Central memory CD4-positive, alpha-beta T cell (primary cell): ENCODE measurements around the gene CRB2.

ENCODE experiments used
- DNase-seq: peaks from one replicate; pipeline ENCODE4 v3.0.0; 2022

Gene CRB2

DNA sequence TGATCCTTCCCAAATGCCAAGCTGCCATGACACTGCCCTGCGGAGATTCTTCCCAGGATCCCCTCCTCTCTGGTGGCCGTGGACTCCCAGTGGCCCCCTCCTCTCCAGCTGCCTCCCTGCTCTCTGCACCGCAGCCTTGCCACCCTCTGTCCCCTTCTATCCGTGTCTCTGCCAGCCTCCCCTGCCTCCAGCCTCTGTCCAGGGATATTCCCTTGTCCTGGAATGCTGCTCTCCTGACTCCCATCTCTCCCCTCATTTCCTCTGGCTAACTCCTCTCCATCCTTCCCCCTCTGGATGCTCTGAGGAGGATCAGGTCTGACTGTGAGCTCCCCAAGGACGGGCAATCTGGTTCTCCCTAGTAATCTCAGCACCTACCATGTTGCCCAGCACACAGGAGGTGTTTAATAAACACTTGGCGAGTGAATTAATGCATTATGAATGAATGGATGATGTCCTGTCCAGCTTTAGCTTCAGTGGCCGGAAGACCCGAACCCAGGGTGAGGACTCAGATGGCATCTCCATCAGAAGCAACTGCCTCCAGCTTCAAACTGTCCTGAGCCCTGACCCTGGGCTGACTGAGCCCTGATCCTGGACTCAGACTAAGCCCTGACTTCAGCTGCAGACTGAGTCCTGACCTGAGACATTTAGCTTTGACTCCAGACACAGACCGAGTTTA lies 7.5 kb upstream of the CRB2 start:
- no peak for DNase-seq

DNA sequence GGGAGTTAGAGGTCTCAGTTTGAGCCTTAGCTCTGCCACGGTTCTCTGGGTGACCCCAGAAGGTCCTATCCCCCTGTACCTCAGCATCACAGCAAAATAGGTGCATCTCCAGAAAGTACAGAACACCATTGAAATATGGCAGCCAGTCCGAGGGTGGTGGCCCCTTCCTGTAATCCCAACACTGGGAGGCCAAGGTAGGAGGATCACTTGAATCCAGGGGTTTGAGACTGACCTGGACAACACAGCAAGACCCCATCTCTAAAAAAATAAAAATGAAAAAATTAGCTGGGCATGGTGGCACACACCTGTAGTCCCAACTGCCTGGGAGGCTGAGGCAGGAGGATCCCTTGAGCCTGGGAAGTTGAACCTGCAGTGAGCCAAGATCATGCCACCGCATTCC lies 7.0 kb upstream of the CRB2 start:
- no peak for DNase-seq

DNA sequence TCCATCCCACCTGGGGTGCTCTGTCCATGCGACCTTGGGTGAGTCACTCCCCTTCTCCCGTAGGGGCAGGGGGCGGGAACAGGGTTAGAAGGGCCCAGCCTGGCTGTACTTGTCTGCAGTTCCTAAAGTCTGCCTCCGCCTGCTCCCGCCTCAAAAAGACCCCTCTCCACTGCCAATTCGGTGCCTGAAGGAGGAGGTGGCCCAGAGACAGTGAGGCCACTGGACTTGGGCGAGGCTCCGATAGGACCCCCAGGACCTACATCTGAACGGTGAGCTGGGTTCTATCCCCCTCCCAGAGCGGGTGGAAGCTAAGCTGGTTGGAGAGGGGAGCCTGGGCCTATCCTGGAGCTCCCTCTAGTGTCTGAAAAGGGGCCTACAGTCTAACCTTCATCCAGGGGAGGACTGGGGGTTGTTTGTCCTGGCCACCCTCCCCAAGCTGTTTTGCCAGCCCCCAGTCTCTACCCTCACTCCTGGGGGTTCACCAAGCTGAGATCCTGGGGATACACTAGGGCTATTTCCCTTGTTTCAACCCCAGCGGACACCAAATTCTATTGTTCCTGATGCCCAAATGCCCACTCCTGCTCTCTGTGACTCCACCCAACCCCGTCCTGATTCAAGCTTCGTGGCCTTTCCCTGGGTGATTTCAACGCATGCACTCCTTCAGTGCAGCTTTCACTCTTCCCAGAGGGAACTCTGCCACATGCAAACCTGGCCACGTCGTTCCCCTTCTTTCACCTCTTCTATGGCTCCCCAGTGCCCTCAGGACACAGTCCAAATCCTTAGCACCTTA lies 6.1 kb upstream of the CRB2 start:
- DNase-seq, result peak; percentile 58

GRCh38 chr9:123350590-123351310 lies 5.2 kb upstream of the CRB2 start:
- DNase-seq, result no peak

DNA sequence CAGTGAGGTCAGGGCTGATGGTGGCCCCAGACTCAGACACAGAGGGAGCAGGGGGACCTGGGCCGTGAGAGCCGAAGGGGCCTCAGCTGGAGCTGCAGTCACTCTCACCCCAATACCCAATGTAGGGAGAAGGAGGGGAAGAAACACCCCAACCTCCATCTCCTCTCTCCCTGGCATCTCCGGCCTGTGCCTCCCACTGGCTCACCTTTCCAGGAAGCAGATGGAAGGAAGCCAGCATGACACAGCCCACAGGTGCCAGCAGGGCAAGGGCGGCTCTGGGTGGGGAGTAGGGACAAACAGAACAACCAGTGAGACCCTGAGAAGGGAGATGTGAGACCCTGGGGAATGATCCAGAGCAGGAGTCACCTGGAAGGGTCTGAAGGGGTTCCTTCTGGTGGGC lies 3.0 kb upstream of the CRB2 start:
- DNase-seq, result no peak

GRCh38 chr9:123353984-123354591 lies 1.9 kb upstream of the CRB2 start:
- no peak for DNase-seq

DNA sequence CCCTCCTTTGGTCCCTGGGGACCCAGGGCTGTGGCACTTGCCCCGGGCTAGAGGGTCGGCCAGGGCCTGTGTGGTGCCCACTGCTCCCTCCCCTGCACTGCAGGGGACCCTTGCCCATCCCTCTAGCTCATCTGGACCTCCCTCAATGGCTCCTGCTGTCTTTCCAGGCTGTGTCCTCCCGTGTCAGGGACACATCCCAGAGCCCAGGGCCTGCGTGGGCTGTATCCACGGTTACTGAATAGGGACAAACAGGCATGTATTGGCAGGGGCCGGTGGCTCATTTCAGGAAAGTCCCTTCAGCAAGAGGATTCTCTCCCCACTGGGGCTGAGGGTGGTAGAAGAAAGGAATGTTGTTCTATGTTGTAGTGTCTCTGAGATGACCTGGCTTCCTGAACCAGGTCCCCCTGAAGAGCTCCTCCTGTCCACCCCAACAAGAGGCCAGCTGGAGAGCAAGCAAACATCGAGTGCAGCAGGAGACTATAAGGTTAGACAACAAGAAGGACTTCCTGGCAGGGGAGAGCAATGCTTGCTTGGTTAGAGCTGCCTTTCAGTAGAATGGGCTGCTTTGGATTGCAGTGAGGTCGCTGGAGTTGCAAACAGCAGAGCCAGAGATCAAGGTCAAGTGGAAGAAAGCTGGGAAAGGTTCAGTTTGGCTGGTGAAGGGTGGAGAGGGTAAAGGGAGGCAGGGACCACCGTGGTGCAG lies 1.0 kb upstream of the CRB2 start:
- DNase-seq, result no peak

DNA sequence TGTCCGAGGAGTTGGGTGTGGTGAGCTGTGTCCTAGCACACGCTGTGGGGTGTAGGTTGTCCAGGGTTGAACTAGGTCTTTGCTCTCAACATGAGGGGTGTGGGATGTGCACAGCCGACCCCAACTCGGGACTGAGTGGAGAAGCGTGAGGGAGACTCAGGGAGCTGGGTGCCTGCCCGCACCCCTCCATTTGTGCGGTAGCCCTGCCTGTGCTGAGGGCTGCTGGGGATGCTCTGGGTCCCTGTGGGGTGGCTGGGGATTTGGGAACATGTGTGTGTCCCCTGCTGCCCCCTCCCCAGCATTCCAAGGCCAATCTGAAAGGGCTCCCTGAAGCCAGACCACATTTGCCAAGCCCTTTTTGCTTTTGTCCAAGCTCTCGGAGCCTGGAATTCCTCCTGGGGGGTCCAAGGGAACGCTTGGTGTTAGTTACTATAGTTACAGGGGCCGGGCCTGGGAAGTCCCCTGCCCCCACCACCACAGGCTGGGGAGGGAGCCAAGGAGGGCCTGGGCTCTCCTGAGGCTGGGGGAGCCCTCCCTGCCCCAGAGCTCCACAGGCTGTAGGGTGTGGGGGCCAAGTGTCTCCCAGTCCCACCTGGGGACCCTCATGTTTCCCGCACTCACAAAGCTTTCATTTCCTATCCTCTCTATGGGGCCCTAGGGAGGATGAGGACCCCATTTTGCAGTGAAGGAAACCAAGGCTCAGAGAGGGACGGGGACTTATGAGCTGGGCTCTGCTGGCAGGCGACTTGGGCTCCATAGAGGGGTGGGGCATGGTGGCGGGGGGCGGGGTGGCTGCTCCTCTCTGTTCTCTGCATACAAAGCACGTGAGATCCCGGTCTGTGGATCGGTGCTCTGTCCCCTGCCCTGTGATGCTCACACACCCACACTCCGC lies 1.1 kb downstream of the CRB2 start:
- no peak for DNase-seq

- DNase-seq, result no peak
These were observed 1.7 kb downstream of the CRB2 start for GRCh38 chr9:123357743-123358059.

- DNase-seq, result no peak
These were observed 2.3 kb downstream of the CRB2 start for GRCh38 chr9:123358181-123358905.

GRCh38 chr9:123359106-123359505 lies 3.1 kb downstream of the CRB2 start:
- DNase-seq, result no peak

DNA sequence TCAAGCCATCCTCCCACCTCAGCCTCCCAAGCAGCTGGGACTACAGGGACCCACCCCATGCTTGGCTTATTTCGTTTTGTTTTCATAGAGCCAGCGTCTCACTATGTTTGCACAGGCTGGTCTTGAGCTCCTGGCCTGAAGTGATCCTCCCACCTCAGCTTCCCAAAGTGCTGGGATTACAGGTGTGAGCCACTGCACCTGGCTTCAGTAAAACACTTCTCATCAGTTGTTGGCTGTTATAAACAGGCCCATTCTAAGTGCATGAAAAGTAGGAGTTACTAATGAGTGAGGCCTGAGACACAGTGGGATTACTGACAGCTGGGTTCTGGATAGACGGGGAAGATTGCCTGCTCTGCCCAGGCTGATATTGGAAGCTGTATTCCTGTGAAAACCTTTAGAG lies 3.5 kb downstream of the CRB2 start:
- no peak for DNase-seq

DNA sequence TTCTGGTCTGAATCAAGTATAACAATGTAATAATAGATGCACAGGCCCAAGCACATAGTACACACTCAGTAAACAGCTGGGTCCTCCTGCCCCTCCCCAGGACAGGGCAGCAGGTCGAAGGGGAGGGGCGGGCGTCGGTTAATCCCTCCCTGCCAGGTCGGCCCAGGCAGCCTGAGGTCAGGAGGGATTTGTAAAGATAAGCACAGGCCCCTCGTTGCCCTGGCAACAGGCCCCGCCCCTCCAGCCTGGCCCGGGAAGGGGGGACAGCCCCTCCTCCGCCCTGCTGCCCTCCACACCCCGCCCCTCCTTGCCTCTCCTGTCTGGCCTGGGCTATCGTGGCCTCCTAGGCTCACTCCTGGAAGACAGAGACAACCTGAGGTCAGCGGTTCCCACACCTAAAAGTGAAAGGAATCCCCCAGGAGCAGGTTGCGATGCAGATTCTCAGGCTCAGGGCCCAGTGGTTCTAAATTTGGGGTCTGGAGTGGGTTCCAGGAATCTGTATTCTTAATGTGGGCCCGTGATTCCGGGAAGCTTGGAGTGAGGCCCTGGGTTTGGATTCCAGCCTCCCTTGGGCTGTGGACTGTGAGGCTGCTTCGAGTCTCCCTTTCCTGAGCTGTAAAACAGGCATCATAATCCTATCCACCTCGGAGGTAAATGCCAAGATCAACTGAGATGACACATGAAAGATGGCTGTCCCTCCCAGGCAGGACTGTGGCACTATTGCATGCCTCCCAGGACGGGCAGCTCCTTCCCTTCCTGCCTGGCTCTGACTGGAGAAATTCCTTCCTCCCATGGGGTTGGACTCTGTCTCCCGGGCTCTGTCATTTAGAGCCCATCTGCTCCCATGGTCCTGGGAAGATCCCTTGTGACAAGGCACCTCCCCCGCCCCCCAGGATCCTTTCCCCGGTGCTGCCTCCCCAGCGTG lies 4.4 kb downstream of the CRB2 start:
- DNase-seq, result no peak

- no peak for DNase-seq
These were observed 5.2 kb downstream of the CRB2 start for GRCh38 chr9:123361086-123361730.

GRCh38 chr9:123361731-123362510 lies 5.9 kb downstream of the CRB2 start:
- no peak for DNase-seq

- no peak for DNase-seq
These were observed 6.9 kb downstream of the CRB2 start for GRCh38 chr9:123362856-123363255.

DNA sequence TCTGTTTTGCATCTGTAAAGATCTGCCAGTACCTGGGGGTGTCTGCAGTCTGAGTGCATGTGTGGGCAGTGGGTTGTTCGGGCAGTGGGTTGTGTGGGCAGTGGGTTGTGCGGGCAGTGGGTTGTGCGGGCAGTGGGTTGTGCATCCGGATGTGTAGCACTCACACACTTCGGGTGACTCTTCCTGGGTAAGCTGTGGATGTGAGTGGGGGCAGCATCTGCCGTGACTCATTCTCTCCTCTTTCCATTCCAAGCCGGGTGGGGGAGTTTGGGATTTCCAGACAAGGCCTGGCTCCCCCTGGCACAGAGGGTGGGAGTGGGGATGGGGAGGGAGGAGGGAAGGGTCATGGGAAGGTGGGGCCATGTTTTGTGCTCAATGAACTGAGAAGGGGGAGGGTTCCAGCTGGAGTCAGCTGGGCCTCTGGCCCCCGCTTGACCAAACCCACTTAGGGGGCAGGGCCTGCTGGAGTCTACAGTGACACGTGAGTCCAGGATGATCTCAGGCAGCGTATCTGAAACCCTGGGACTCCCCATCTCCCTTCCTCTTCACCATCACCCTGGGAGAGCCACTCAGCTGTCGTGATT lies 8.3 kb downstream of the CRB2 start:
- DNase-seq, result no peak

GRCh38 chr9:123365287-123365880 lies 9.4 kb downstream of the CRB2 start:
- no peak for DNase-seq
